ENCODE results near the gene PCGF3. TPM values are rescaled to one million over a fixed set of nuclear protein-coding genes. Genes with fewer than 3 reads are reported as not detected.

The PCGF3 gene
- polyA plus RNA-seq, 1 experiment: 37.2 TPM

DNA sequence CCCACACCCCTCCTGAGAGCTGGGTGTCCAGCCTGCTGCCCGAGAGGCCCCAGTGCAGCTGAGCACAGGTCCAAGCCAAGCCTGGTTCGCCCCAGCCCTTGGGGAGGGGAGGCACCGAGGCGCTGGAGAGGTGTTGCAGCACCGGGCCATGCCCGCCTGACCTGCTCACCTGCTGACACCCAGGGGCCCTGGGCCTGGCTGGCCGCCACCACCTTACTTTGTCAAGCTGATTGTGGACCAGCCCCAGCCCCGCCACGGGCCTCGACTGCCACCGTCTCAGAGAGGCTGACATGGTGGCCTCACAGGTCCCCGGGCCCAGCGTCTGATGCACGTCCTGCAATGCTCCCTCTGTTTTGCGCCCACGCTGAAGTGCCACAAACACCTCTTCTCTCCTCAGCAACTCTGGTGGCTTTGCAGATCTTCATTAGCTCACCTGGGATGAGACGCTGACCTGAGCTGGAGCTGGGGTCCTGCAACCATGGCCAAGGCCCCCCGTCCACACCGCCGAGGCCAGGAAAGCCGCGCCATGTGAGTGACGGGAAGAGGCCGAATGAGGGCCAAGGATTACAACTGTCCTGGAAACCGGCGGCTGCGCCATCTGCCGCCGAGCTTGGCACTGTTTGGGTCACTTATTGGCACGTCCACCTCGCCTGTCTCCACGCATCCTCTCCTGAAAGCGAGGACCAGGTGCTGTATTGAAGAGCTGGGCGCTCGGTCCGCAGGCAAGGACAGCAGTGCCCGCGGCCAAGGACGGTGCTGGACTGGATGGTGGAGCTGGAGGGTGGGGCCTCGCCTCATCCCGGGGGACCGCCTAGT lies 112.7 kb downstream of the PCGF3 start:
- Histone ChIP-seq H3K27ac (ENCODE audit: low read depth, low read length) (no peak overlapping the region), H3K27me3 (ENCODE audit: control insufficient read depth, insufficient read depth, low read length) (peaks cover 56% of the 10 kb centered on the region), H3K4me3 (ENCODE audit: low read depth, low read length) (no peak overlapping the region), H3K9me3 (ENCODE audit: control insufficient read depth, insufficient read depth, low read length) (peaks cover 8% of the 10 kb centered on the region; the same call in 1 of the 2 replicates)
- no peak for DNase-seq (ENCODE audit: low read depth, low spot score)
- POLR2A ChIA-PET: no interaction called here
- CTCF ChIA-PET: no interaction called here
- TF ChIP-seq, protein P1, sequence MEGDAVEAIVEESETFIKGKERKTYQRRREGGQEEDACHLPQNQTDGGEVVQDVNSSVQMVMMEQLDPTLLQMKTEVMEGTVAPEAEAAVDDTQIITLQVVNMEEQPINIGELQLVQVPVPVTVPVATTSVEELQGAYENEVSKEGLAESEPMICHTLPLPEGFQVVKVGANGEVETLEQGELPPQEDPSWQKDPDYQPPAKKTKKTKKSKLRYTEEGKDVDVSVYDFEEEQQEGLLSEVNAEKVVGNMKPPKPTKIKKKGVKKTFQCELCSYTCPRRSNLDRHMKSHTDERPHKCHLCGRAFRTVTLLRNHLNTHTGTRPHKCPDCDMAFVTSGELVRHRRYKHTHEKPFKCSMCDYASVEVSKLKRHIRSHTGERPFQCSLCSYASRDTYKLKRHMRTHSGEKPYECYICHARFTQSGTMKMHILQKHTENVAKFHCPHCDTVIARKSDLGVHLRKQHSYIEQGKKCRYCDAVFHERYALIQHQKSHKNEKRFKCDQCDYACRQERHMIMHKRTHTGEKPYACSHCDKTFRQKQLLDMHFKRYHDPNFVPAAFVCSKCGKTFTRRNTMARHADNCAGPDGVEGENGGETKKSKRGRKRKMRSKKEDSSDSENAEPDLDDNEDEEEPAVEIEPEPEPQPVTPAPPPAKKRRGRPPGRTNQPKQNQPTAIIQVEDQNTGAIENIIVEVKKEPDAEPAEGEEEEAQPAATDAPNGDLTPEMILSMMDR (IDR thresholded peaks at IDR 0.05; ENCODE audit: low read depth, low read length): no peak

DNA sequence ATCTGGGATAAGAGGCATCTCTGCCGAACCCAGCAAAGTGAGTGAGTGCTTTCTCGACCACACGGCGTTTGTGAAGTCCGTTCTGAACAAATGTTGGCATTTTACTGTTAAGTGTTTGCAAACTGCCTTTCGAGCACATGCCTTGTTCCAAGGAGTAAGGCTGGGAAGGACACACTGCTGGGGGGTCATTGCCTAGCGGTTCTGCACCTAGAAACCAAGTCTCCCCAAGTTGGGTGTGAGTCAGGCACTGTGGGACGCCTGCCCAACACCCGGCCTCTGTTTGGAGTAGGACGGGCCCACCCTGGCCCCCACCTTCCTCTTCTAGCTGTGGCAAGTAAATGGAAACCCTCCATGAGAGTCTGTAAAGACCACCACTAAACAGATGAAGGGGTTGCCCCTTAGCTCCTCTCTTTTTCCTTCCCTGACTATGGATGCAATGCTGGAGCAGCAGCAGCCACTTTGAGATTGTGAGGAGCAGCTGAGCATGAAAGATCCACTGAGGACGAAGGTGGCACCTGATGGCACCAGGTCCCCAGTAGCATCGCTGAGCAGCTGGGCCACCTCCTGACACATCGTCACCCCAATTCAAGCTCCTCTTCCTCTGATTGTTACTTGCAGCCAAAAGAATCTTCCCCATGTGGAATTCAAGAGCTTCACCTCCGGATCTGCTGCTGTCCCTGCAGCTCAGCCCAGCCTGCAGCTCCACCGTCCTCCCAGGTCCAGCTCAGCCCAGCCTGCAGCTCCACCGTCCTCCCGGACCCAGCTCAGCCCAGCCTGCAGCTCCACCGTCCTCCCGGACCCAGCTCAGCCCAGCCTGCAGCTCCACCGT lies 114.0 kb downstream of the PCGF3 start:
- DNase-seq (ENCODE audit: low read depth, low spot score): no peak
- TF ChIP-seq, protein P1 (IDR thresholded peaks at IDR 0.05; ENCODE audit: low read depth, low read length): no peak
- no peak overlapping the region for H3K4me3 ChIP-seq (ENCODE audit: low read depth, low read length)
- POLR2A ChIA-PET: no interaction called here
- peaks cover 59% of the 10 kb centered on the region for H3K27me3 ChIP-seq (ENCODE audit: control insufficient read depth, insufficient read depth, low read length)
- peaks cover 8% of the 10 kb centered on the region; the same call in 1 of the 2 replicates for H3K9me3 ChIP-seq (ENCODE audit: control insufficient read depth, insufficient read depth, low read length)
- CTCF ChIA-PET: no interaction called here
- no peak overlapping the region for H3K27ac ChIP-seq (ENCODE audit: low read depth, low read length)

Other genes with a start within 250 kb of the PCGF3 start
- gene ZNF721, start 206.7 kb upstream of the PCGF3 start, polyA plus RNA-seq (2011; rRNA removed): 15.2 and 15.8 TPM in 2 replicates
- gene PIGG, start 206.6 kb upstream of the PCGF3 start, polyA plus RNA-seq (2011; rRNA removed): 40.3 and 46.2 TPM in 2 replicates
- not detected in 2 replicates for gene TMEM271, start 129.5 kb upstream of the PCGF3 start, polyA plus RNA-seq (2011; rRNA removed)
- gene PDE6B, start 80.3 kb upstream of the PCGF3 start, polyA plus RNA-seq (2011; rRNA removed): 0.20 and 0.64 TPM in 2 replicates
- gene ATP5ME, start 31.6 kb upstream of the PCGF3 start, polyA plus RNA-seq (2011; rRNA removed): 262 and 313 TPM in 2 replicates
- 12.3 and 13.0 TPM in 2 replicates for gene MYL5, start 31.3 kb upstream of the PCGF3 start, polyA plus RNA-seq (2011; rRNA removed)
- gene SLC49A3, start 16.7 kb upstream of the PCGF3 start, polyA plus RNA-seq (2011; rRNA removed): 0.11 TPM in 1 of 2 replicates, not detected in the other
- gene CPLX1, start 120.3 kb downstream of the PCGF3 start, polyA plus RNA-seq (2011; rRNA removed): 0.11 TPM in 1 of 2 replicates, not detected in the other
- gene GAK, start 226.5 kb downstream of the PCGF3 start, polyA plus RNA-seq (2011; rRNA removed): 17.0 and 21.5 TPM in 2 replicates
- gene TMEM175, start 226.6 kb downstream of the PCGF3 start, polyA plus RNA-seq (2011; rRNA removed): 27.9 and 31.8 TPM in 2 replicates

Data from AG04450 (cell line).